PC-3 (cell line): ENCODE measurements around the gene OSBPL7.

Experiments used
- EZH2 ChIP-seq: fragments of 300-600 bp; sonication (generic); IDR thresholded peaks from one replicate; pipeline ENCODE4 v1.6.1; 2017; ENCODE audit warnings: antibody characterized with exemption, mild to moderate bottlenecking, low read length; ENCODE audit not compliant: unreplicated experiment
- EZH2phosphoT487 ChIP-seq: fragments of 300-600 bp; sonication (generic); IDR thresholded peaks from 2 replicates; pipeline ENCODE4 v1.6.1; 2018; ENCODE audit warnings: mild to moderate bottlenecking, antibody characterized with exemption, low read length, borderline replicate concordance
- TF ChIP-seq, protein P1 (sequence below): fragments of 300-600 bp; sonication (generic); conservative IDR thresholded peaks from 2 replicates; pipeline ENCODE4 v1.5.1; 2017; ENCODE audit warnings: antibody characterized with exemption, low read depth, mild to moderate bottlenecking, low read length

DNA sequence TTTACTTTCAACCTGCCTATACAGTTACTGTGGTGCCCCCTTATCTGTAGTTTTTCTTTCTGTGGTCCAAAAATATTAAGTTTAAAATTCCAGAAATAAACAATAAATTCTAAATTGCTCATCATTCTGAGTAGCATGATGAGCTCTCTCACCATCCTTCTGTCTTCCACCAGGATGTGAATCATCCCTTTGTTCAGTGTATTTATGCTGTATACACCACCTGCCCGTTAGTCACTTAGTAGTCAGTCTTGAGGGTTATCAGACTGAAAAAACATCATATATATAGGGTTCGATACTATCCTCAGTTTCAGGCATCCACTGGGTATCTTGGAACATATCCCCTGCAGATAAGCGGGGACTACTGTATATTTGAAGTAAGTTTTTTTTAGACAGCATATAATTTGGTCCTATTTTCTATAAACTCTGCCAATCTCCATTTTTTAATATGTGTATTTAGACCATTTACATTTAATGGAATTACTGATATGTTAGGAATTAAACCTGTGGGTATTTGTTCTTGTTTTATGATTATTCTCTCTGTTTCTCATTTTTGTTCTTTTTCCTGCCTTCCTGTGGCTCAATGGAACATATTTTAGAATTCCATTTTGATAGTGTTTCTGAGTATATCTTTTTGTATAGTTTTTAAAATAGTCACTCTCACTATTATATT is 57.5 kb downstream of the OSBPL7 start:
- TF ChIP-seq EZH2 (no peak), EZH2phosphoT487 (no peak)
- TF ChIP-seq, protein P1, sequence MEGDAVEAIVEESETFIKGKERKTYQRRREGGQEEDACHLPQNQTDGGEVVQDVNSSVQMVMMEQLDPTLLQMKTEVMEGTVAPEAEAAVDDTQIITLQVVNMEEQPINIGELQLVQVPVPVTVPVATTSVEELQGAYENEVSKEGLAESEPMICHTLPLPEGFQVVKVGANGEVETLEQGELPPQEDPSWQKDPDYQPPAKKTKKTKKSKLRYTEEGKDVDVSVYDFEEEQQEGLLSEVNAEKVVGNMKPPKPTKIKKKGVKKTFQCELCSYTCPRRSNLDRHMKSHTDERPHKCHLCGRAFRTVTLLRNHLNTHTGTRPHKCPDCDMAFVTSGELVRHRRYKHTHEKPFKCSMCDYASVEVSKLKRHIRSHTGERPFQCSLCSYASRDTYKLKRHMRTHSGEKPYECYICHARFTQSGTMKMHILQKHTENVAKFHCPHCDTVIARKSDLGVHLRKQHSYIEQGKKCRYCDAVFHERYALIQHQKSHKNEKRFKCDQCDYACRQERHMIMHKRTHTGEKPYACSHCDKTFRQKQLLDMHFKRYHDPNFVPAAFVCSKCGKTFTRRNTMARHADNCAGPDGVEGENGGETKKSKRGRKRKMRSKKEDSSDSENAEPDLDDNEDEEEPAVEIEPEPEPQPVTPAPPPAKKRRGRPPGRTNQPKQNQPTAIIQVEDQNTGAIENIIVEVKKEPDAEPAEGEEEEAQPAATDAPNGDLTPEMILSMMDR, result no peak
